Endothelial cell of umbilical vein (primary cell): ENCODE measurements around the gene DPP10. TPM values are rescaled to one million over a fixed set of nuclear protein-coding genes. Genes with fewer than 3 reads are reported as not detected.

Experiments
- BruUV-seq: library from RNA; stranded (reverse); fragments of 400-500 nt; replicated peaks from 2 replicates; lab custom pipeline; 2021; lab: Mats Ljungman, UMichigan
- CTCF ChIA-PET: fragments of 300-600, 350-600 bp; sonication (Branson Sonifier 250); formaldehyde crosslinking; loops from one replicate; lab custom pipeline; 2021; ENCODE audit warnings: antibody characterized with exemption, inconsistent platforms; lab: Charles Lee
- POLR2A ChIA-PET: fragments of 300-600, 350-600 bp; sonication (Branson Sonifier 250); formaldehyde crosslinking; loops from one replicate; lab custom pipeline; 2021; ENCODE audit warnings: antibody characterized with exemption, inconsistent platforms; lab: Charles Lee
- DNase-seq: peaks from one replicate; pipeline ENCODE4 v3.0.0-alpha.2; 2011; ENCODE audit warnings: low read depth, low spot score
- FAIRE-seq: peaks from 2 replicates; lab custom pipeline; 2011; peaks lifted over from hg19 to GRCh38; lab: Jason Lieb, UNC
- H2AFZ ChIP-seq: 2 replicates; pipeline ENCODE4 v1.6.0; 2012; ENCODE audit warnings: low read depth, low read length, control low read depth, inconsistent platforms
- H3K27ac ChIP-seq: 2 replicates; pipeline ENCODE4 v1.5.1; 2011; ENCODE audit warnings: low read depth, mild to moderate bottlenecking, control low read depth, low read length, moderate library complexity; ENCODE audit not compliant: insufficient read depth
- H3K27me3 ChIP-seq, 2 experiments: 2 replicates each; pipeline versions ENCODE4 v1.6.0 to v1.6.1; 2011; ENCODE audit warnings: low read length in 2 of 2, mixed read lengths in 1 of 2; ENCODE audit not compliant: control insufficient read depth in 2 of 2, insufficient read depth in 2 of 2
- H3K36me3 ChIP-seq, 2 experiments: 2 replicates in 1 of 2; 3 replicates in 1 of 2; pipeline ENCODE4 v1.5.1; 2011; ENCODE audit warnings: low read length in 2 of 2, mild to moderate bottlenecking in 1 of 2, moderate library complexity in 1 of 2; ENCODE audit not compliant: control insufficient read depth in 2 of 2, insufficient read depth in 2 of 2; ENCODE audit errors: extremely low read depth in 1 of 2
- H3K4me1 ChIP-seq: 3 replicates; pipeline ENCODE4 v1.5.1; 2011; ENCODE audit warnings: mild to moderate bottlenecking, low read length; ENCODE audit not compliant: control insufficient read depth, insufficient read depth; ENCODE audit errors: extremely low read depth
- H3K4me2 ChIP-seq: 2 replicates; pipeline ENCODE4 v1.6.1; 2011; ENCODE audit warnings: low read length, control low read depth, mixed read lengths; ENCODE audit not compliant: insufficient read depth
- H3K4me3 ChIP-seq, 3 experiments: fragments of 200-600 bp in 1 of 3; sonication (generic), shearing (Covaris generic) in 1 of 3; replicated peaks in 1 of 3; 2 replicates each; pipeline ENCODE4 v1.5.1; 2011 to 2016; ENCODE audit warnings: control low read depth in 3 of 3, low read length in 3 of 3, mild to moderate bottlenecking in 2 of 3, inconsistent platforms in 1 of 3, low read depth in 1 of 3, moderate library complexity in 1 of 3; ENCODE audit not compliant: insufficient read depth in 1 of 3
- H3K79me2 ChIP-seq: 2 replicates; pipeline ENCODE4 v1.6.0; 2012; ENCODE audit warnings: low read length, inconsistent platforms; ENCODE audit not compliant: control insufficient read depth, insufficient read depth
- H3K9ac ChIP-seq: replicated peaks from 2 replicates; pipeline ENCODE3; 2011; ENCODE audit warnings: low read length, control low read depth; ENCODE audit not compliant: insufficient read depth; ENCODE audit errors: extremely low read depth
- H3K9me1 ChIP-seq: replicated peaks from 3 replicates; pipeline ENCODE4 v1.6.0; 2011; ENCODE audit warnings: mild to moderate bottlenecking, low read length; ENCODE audit not compliant: control insufficient read depth, insufficient read depth; ENCODE audit errors: extremely low read depth
- H3K9me3 ChIP-seq: replicated peaks from 2 replicates; pipeline ENCODE4 v1.5.1; 2012; ENCODE audit warnings: low read length, inconsistent platforms; ENCODE audit not compliant: control insufficient read depth, insufficient read depth
- H4K20me1 ChIP-seq: replicated peaks from 2 replicates; pipeline ENCODE3; 2011; ENCODE audit warnings: mild to moderate bottlenecking, low read length; ENCODE audit not compliant: control insufficient read depth, insufficient read depth; ENCODE audit errors: extremely low read depth
- CTCF ChIP-seq, 2 donors: IDR thresholded peaks; 1 replicate in 1 of 2; 2 replicates in 1 of 2; pipeline ENCODE4 v1.5.1; 2011; ENCODE audit warnings: low read length in 2 of 2, mild to moderate bottlenecking in 2 of 2, moderate library complexity in 2 of 2, control low read depth in 1 of 2, inconsistent platforms in 1 of 2, low read depth in 1 of 2; ENCODE audit not compliant: insufficient read depth in 1 of 2; ENCODE audit errors: extremely low read depth in 1 of 2
- EZH2 ChIP-seq: IDR thresholded peaks from 2 replicates; pipeline ENCODE4 v1.6.1; 2012; ENCODE audit warnings: borderline replicate concordance, low read depth, mild to moderate bottlenecking, moderate library complexity, low read length, inconsistent platforms; ENCODE audit not compliant: severe bottlenecking
- FOS ChIP-seq: IDR thresholded peaks from 2 replicates; pipeline ENCODE4 v1.6.1; 2011; ENCODE audit warnings: mild to moderate bottlenecking, low read length, moderate library complexity, borderline replicate concordance; ENCODE audit not compliant: insufficient read depth
- GATA2 ChIP-seq: IDR thresholded peaks from 2 replicates; pipeline ENCODE4 v1.7.0; 2011; ENCODE audit warnings: low read depth, mild to moderate bottlenecking, moderate library complexity, mixed read lengths, low read length; ENCODE audit not compliant: insufficient read length, insufficient read depth
- JUN ChIP-seq: IDR thresholded peaks from 2 replicates; pipeline ENCODE4 v1.6.1; 2011; ENCODE audit warnings: borderline replicate concordance, low read depth; ENCODE audit not compliant: insufficient read length, insufficient read depth
- MYC ChIP-seq: IDR thresholded peaks from one replicate; pipeline ENCODE4 v1.6.1; 2011; ENCODE audit warnings: mild to moderate bottlenecking, low read depth, low read length
- POLR2AphosphoS5 ChIP-seq: IDR thresholded peaks from 2 replicates; pipeline ENCODE4 v1.6.1; 2012; ENCODE audit warnings: low read depth, mild to moderate bottlenecking, control low read depth, low read length, moderate library complexity; ENCODE audit not compliant: insufficient read depth
- dilution Hi-C: fragments of 300-500 bp; cut with MboI; formaldehyde crosslinking; loops from one replicate; pipeline ENCODE4 v1.15.0; 2019; ENCODE audit warnings: low sequenced_read_pairs; ENCODE audit not compliant: extremely low pct_ligation_motif_present
- intact Hi-C: fragments of 100-400 bp; cut with micrococcal nuclease; formaldehyde crosslinking; loops from one replicate; pipeline ENCODE4 v1.10.0; 2022
- polyA plus RNA-seq, 4 experiments: library from polyadenylated mRNA; depleted of rRNA in 3 of 4; stranded (reverse) in 3 of 4; unstranded in 1 of 4; fragments of >200 nt; gene quantifications; 2 replicates each; pipeline versions ENCODE4 v1.2.1 to v1.2.3, GENCODE V29; 2011 to 2012; ENCODE audit warnings: missing spikeins in 1 of 4
- total RNA-seq: library from RNA; stranded (reverse); gene quantifications from 2 replicates; pipeline ENCODE4 v1.2.3, GENCODE V29; 2021
- TF ChIP-seq, protein P1 (sequence below): IDR thresholded peaks from 2 replicates; pipeline ENCODE4 v1.6.1; 2011; ENCODE audit not compliant: insufficient read depth, insufficient read length

The DPP10 gene
- total and polyA plus RNA-seq, 2 donors (not counting 3 experiments of a cell fraction or from before 2014, with no cell fraction given), result not detected

- peaks cover under 1% of the 10 kb centered on the region for H3K9me3 ChIP-seq
- no peaks in the 10 kb centered on the region for H3K79me2 ChIP-seq
- no peak overlapping the region for H3K9ac ChIP-seq
- H2AFZ ChIP-seq, result no peak overlapping the region
- no peaks in the 10 kb centered on the region for H3K27me3 ChIP-seq
- intact Hi-C loops (no loop called here), dilution Hi-C loops (no loop called here)
- no peak overlapping the region for H3K4me3 ChIP-seq
- no peaks in the 10 kb centered on the region for H4K20me1 ChIP-seq
- ChIA-PET CTCF (no interaction called here), POLR2A (no interaction called here)
- H3K4me1 ChIP-seq, result no peaks in the 10 kb centered on the region
- no peak overlapping the region for H3K4me2 ChIP-seq
- no peaks in the 10 kb centered on the region for H3K9me1 ChIP-seq
- DNase-seq, result no peak
- no TSS peak for BruUV-seq
- FAIRE-seq, result no peak
- H3K27ac ChIP-seq, result no peak overlapping the region
- H3K36me3 ChIP-seq, result no peaks in the 10 kb centered on the region
- no peak for TF ChIP-seq JUN
- TF ChIP-seq POLR2AphosphoS5, result no peak
- TF ChIP-seq, protein P1, sequence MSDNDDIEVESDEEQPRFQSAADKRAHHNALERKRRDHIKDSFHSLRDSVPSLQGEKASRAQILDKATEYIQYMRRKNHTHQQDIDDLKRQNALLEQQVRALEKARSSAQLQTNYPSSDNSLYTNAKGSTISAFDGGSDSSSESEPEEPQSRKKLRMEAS, result no peak
- no peak for TF ChIP-seq EZH2
- TF ChIP-seq MYC, result no peak
- no peak for TF ChIP-seq FOS
- TF ChIP-seq CTCF (IDR thresholded peaks at IDR 0.05; ENCODE audit: extremely low read depth in 1 of 2, insufficient read depth in 1 of 2, low read depth in 1 of 2, low read length in 2 of 2), result no peak
- TF ChIP-seq GATA2, result no peak
These were observed 14.1 kb downstream of the DPP10 start for GRCh38 chr2:114456566-114456965.
